A172 (cell line): Measurements from ENCODE around the gene KCNQ2. TPM values are rescaled to one million over a fixed set of nuclear protein-coding genes. Genes with fewer than 3 reads are reported as not detected.
"Not testable (repeated sequence)": the region's sequence is repeated elsewhere in the genome, so short reads cannot be mapped to it uniquely, and the experiment has no call there.

Source experiments
- DNase-seq: peaks from one replicate; pipeline ENCODE4 v3.0.0-alpha.2; 2015; ENCODE audit warnings: low spot score
- total RNA-seq: library from RNA; depleted of rRNA; stranded (reverse); fragments of >200 nt; shearing (Covaris generic); gene quantifications from 2 replicates; pipeline ENCODE4 v1.2.3, GENCODE V29; 2014; rRNA removed

Gene KCNQ2
- 0.31 and 0.36 TPM in 2 replicates for total RNA-seq

- no peak for DNase-seq
These were observed at the start of gene KCNQ2 for GRCh38 chr20:63471981-63472831. KCNQ2 (minus strand) TSS chr20:63472655; CDS start chr20:63472463, 192 bp downstream.

- DNase-seq: no peak
These were observed 49.1 kb upstream of the KCNQ2 start for GRCh38 chr20:63521602-63522001.

GRCh38 chr20:63520934-63521601, 48.6 kb upstream of the KCNQ2 start:
- DNase-seq: peak; percentile 40

GRCh38 chr20:63520504-63520933, 48.1 kb upstream of the KCNQ2 start, which contains the start of gene PPDPF:
PPDPF (plus strand) TSS chr20:63520765; CDS start chr20:63521309, 544 bp downstream.
- peak; percentile 55 for DNase-seq

- peak; percentile 55 for DNase-seq
These were observed 47.4 kb upstream of the KCNQ2 start for GRCh38 chr20:63519668-63520503.

- no peak for DNase-seq
These were observed 46.7 kb upstream of the KCNQ2 start for GRCh38 chr20:63518946-63519667.

GRCh38 chr20:63518351-63518861, 46.0 kb upstream of the KCNQ2 start:
- DNase-seq: no peak

- no peak for DNase-seq
These were observed 45.2 kb upstream of the KCNQ2 start for GRCh38 chr20:63517376-63518309.

- not testable (repeated sequence) for DNase-seq
These were observed 42.1 kb upstream of the KCNQ2 start for GRCh38 chr20:63514520-63514919.

GRCh38 chr20:63513207-63513606, 40.8 kb upstream of the KCNQ2 start:
- no peak for DNase-seq

- DNase-seq: no peak
These were observed 36.7 kb upstream of the KCNQ2 start for GRCh38 chr20:63509088-63509564.

- DNase-seq: no peak
These were observed 35.8 kb upstream of the KCNQ2 start for GRCh38 chr20:63508072-63508768.

- DNase-seq: no peak
These were observed 34.8 kb upstream of the KCNQ2 start for GRCh38 chr20:63507083-63507743.

GRCh38 chr20:63505723-63506122, 33.3 kb upstream of the KCNQ2 start:
- no peak for DNase-seq

- no peak for DNase-seq
These were observed 32.8 kb upstream of the KCNQ2 start for GRCh38 chr20:63505281-63505680.

- no peak for DNase-seq
These were observed 32.2 kb upstream of the KCNQ2 start for GRCh38 chr20:63504642-63505041.

GRCh38 chr20:63503524-63503923, 31.1 kb upstream of the KCNQ2 start:
- no peak for DNase-seq

- no peak for DNase-seq
These were observed 30.3 kb upstream of the KCNQ2 start for GRCh38 chr20:63502671-63503172.
